Suppressor macrophage (primary cell): ENCODE data around the gene MICAL3.

ENCODE experiments used
- DNase-seq, 4 experiments: peaks; one replicate each; pipeline ENCODE4 v3.0.0-alpha.2; 2020 to 2022

Gene MICAL3

DNA sequence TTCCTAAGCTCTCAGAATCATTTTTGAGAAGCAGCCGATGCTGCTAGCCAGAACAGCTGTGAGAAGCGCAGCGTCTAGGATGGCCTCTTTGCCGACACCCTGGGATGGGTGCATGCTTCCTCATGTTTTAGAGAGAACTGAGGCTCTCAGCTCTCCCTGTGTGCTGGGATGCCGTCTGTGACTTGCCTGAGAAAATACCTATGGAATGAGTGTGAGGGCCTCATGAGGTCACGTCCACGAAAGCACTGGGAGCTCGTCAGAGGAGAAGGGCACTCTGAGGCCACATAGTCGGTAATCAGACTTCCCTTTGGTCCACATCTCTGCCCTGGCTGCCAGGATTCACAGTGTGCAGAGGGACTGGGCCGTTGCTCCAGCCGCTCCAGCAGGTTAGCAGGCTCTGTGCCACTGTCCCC is 54.7 kb downstream of the MICAL3 start:
- no peak for DNase-seq

DNA sequence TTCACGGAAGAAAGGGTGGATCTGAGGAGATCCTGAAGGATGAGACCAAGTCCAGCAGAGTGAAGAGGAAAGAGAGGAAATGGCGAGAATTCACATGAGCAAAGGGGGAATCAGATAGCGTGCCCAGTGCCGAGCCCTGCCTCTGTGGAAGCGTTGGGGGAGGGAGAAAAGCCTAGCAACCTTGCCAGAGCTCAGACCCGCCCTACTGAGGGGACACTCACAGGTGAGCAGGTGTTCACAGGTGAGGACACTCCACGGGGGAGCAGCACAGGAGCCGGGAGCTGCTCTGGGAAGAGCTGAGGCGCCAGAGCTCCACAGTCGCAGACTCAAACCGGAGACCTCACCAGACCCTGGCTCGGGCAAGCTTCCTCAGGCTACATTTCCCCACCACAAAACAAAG is 56.2 kb downstream of the MICAL3 start:
- DNase-seq, result no peak

DNA sequence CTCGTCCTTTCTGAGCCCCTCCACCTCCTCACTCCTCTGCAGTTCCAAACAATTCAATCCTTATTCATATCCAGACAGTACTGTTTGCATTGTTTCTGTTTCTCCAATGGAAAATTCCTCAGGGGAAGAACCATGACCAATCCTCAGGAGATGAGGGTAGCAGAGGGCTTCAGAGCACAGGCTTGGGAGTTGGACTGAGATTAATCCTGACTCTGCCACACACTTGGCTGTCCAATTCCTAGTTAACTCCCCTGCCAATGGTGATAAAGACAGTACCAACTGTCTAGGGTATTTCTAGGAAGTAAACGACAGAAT is 58.0 kb downstream of the MICAL3 start:
- DNase-seq, result no peak

DNA sequence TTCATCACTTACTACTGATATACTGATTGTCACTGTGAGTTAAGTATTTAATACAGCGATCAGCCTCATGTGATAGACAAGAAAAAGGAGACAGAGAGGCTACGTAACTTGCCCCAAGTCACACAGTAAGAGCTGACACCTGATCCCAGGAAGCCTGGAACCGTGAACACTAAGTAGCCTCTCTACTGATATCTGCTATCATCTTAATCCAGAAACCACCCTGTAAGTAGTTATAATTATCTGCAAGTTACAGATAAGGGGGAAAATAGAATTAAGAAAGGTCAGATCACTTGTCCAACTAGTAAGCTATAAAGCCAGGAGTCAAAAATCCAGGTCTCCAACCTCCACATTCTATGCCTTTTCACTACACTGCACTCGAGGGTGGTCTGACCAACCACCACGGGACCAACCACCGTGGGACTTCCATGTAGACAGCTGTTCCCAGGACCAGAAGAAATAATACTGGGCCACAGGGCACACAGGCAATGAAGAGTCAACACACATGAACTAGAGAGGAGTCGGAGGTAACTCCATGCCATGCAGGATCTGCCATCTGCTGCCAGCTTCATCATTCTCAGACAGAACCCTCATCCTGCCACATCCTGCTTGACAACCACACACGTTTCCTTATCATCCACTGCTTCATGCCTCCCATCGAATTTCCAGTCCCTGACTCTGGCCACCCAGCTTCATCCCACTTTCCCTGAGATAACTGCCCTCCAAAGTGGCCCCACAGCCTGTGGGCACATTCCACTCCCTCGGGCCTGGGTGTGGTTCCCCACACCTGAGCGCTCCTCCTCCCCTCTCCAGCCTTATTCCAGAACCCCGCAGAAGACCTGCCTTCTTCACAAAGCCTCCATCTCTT is 58.6 kb downstream of the MICAL3 start:
- no peak for DNase-seq

DNA sequence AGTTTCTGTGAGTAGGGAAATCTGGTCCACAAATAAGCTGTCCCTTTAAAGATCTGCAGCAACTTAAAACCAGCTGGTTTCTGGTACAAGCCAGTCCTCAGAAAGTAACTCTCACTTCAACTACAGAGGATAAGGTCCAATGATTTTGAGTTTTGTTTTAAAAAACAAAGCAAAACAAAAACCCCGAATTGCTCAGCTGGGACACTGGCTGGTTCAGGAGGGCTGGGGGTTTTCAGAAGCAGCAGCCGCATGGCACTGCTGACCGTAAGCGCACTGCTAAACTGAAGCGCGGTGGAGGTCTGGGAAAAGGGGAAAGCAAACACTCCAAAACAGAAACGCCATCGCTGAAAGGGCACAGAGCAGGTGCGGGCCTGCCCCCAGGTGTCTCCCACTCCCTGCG is 59.7 kb downstream of the MICAL3 start:
- DNase-seq, result no peak

DNA sequence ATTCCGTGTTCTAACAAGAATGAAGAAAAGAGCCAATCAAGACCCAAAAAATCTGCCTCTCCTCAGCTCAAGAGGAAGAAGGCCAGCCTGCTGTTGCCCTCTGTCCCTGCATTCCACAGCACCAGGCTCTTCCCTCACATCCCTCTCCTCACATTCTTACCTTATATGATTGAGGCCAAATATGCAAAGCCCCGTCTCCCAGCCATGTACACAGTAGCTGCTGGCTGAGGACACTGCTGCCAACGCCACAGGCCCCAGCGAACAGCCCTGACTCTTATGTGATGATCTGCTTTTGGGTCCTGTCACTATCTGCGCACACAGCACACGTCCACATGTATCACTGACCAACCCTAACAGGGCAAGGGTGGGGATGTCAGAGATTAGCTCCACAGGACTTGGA is 60.2 kb downstream of the MICAL3 start:
- no peak for DNase-seq

DNA sequence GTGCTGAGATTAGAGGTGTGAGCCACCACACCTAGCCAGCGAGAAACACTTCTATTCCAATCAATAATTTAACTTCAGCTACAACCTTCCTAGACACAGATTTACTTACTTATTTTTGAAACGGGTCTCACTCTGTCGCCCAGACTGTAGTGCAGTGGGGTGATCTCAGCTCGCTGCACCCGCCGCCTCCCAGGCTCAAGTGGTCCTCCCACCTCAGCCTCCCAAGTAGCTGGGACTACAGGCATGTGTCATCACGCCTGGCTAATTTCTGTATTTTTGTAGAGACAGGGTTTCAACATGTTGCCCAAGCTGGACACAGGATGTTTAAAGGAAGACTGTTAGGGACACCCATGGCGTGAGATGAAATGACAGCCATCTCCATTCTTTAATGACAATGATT is 61.3 kb downstream of the MICAL3 start:
- no peak for DNase-seq

DNA sequence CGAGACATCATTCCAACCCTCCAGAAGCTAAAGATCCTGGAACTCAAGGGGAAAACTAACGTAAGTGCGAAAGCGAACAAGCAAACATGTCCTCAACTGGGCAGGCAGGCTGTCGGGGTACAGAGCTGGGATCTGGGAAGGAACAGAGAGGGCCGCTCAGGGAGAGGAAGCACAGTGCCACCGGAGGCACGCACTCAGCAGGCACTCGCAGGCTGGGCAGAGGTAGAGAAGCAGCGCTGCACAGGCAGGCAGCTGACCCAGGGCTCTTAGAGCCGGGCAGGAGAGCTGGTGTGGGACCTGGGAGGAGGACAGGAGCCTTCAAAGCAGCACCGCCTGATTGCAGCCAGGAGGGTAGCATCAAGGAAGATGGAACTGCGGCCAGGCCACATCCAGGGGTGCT is 62.2 kb downstream of the MICAL3 start:
- no peak for DNase-seq

DNA sequence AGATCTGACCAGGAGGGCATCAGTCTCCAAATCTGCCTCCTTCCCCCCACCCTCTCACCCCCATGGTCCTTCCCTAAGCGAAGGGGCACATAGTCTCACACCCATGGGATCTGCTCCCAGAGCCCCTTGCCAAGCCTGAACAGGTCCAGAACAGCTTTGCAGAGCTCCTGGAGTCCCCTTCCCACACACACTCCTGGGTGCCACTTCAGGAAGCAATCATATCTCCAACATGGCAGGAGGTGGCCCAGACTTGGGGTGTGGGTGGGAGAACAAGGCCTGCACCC is 63.0 kb downstream of the MICAL3 start:
- DNase-seq, result no peak

DNA sequence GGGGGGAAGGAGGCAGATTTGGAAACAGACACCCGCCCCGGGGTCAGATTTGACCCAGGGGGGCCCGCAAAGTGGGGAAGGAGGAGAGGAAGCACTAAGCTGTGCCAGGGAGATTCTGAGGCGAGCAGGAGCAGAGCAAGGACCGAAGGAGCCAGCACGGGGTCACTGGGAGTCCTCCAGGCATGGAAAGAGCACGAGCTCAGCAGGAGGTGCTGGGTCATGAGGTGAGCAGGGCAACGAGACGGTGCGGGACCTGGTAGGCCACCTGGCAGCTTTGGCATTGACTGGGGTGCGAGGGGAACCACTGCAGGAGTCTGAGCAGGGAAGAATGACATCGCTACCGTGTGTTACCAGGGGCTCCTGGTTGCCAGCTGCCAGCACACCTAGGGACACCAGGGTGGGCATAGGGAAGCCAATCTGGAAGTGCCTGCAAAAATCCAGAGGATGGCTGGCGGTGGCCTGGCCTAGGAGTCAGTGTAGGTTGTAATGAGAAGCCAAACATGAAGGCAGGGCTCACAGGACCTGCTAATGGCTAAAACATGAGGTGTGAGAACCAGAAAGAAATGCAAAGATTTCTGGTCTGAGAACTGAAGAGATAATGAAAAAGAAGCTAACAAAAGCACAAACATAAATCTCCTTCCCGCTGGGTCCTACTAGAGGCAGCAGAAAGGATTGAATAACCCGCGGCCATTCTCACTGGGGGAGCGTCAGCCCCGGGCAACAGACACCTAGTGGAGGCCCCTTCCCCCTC is 63.5 kb downstream of the MICAL3 start:
- no peak for DNase-seq

DNA sequence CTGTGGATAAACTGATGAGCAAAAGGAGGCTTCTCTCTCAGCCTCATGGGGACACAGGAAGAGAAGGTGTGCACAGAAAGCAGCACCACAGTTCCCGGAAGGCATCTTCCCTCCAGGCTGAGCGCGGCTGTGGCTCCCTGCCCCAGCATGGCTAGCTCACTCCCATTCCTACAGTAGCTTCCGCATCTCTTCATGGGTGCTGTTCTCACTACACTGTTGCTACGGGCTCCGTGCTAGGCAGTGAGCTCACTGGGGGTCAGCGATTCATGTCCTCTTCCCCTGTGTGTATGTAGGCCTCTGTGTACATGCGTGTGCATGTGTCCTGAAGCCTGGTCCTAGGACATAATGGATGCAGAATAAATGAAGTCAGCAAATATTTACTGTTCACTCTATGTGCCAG is 64.3 kb downstream of the MICAL3 start:
- DNase-seq, result no peak

DNA sequence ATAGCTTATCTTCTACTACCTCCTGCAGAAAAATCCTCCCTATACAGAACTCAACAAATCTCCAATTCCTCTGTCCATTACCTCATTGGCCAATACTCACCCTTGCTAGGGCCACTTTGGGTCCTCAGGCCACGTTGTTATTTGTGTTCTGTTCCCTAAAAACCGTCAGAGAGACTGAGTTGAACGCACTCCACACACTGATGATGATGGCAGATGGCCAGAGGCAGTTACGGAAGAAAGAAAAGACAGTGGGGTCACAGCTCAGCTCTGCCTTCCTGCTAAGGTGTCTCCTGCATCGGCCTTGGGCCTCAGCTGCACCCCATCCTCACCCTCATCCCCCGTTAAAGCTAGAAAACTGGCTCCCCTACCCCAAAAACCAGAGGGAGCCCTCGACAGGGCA is 66.2 kb downstream of the MICAL3 start:
- DNase-seq, result no peak

DNA sequence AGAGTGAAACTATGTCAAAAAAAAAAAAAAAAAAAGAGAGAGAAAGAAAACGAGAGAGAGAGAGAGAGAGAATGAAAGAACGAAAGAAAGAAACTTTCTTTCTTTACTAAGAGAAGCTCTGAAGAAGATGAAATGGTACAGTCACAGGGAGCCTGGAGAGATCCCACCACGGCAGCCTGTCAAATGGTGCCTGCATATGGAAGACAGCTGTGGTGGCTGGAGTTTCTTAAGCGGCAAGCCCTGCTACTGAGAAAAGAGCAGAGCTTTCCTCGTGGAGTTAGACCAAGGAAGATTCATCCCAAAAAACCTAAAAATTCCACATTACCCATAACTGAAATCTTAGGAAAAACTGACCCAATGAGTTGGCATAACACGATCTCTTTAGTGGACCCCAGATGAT is 66.7 kb downstream of the MICAL3 start:
- no peak for DNase-seq

DNA sequence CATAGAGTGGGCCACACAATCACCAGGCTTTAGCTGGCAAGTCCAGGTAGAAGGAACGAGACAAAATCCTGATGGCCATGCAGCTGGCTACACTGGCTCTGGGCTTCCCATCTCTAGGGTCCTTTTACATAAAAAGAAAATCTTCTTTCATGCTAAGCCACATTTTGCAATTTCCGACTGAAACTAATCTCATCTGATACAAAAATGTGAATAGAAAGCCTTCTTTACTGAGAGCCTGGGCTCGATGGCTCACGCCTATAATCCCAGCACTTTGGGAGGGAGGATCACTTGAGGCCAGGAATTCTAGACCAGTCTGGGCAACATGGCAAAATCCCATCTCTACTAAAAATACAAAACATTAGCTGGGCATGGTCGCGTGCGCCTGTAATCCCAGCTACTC is 67.2 kb downstream of the MICAL3 start:
- DNase-seq, result no peak

DNA sequence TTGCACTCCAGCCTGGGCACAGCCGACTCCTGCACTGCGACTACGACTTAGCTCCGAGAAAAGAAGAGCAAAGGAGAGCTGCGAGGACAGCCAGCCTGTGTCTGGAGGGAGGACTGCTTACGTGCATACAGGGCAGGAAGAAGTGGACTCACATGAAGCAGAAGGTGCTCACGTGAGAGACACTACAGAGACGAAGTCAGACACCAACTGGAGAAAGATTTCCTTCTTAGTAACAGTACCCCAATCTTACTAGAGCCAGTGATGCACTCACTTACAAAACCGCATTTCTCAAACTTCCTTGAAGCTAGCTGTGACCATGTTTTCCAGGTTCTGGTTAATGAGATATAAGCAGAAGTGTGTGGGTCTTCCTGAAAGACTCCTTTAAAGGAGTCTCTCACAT is 67.7 kb downstream of the MICAL3 start:
- peak in 1 of 4 experiments; percentile 8 for DNase-seq

DNA sequence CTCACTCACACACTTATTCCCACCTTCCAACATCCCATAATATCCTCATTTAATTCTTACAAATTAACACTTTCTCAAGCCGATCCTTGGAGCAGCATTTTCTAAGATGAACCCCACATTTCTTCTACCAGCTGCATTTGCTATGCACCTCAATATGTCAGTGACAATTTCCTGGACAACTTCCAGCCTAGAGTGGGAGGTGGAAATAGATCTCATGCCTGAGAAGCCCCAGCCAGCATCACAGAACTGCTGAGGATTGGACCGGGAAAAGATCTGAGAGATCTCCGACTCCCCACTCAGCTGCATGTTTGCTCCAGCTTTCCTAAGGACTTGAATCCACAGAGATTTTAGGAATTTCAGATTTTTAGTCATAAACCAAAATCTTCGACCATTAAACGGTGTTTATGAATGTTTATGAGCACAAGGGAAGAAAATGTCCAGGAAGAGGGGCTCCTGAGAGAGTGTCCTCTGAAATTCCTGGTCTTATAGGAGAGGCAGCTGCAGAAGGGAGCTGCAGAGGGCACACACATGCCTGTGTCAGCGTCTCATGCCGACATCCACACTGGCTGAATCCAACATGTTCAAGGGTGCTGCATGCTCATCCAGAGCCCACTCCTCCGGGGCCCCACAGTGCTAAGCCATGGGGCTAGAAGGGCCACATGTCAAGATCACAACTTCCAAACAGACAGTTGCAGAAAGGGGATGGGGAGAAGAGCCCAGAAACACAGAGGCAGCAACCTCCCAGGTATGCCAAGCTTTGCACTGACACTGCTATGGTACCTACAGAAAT is 68.6 kb downstream of the MICAL3 start:
- no peak for DNase-seq

DNA sequence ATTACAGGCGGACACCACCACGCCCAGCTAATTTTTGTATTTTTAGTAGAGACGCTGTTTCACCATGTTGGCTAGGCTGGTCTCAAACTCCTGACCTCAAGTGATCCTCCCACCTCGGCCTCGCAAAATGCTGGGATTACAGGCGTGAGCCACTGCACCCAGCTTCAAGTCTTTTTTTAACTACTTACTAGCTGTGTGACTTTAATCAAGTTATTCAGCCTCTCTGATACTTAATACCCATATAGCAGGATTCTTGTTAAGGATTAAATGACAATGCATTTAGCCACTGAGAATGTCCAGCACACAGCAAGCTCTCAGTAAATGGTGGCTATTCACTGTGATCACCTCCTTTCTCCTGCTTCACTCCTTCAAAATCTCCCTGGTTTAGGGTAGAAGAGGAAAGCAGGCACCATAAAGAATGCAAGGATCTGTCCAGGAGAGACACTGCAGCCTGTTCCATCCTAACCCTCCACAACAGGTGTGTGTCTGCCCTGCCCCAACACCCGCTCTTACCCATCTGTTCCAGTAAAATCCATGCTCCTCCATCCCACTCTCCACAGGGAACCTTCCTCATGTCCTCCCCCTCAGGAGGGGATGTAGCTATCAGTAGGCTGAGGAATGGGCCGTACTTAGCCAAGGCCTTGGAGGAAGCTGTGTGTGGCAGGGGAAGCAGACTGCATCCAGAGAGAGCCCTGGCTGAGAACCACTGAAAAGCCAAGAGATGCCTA is 69.3 kb downstream of the MICAL3 start:
- DNase-seq, result no peak

DNA sequence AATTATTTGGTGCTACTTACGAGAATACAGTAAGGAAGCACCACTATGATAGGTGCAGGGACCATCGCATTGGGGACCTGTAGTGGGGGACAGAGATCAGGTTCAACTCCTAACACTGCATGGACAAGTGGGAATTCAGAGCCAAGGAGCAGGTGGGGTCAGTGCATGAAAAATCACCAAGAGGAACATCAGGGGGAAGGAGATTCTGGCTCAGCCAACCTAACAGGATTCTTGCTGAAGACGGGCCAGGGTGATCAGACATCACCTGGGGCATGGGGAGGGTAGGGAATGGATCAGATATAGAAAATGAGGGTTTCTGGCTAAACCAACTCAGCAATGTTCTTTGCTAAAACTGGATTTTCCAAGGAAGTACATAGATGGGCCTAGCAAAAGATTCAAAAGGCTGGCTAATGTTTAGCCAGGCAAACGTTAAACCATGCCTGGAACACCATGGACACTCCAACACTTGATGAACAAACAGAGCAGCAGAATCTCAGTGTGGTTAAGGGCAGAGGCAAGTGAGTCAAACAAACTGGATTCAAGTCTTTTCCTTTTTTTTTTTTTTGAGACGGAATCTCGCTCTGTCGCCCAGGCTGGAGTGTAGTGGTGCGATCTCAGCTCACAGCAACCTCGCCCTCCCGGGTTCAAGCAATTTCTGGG is 70.0 kb downstream of the MICAL3 start:
- no peak for DNase-seq

DNA sequence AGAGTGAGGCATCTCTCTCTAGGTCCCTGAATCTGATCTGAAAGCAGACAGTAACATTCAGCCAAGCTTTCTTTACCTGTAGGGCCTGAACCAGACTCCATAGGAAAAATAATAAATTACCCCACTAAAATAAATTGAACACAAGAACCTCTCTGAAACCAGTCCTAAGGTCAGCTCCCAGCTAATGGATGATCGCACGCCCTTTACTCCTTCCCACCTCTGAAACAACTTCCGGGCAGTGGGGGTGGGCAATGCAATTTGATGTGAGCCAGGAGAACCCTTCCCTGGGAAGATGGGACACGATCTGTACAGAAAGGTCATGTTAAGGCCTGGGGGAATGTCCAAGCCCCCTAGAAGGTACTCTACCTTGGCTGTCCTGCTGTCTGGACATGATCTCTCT is 71.2 kb downstream of the MICAL3 start:
- no peak for DNase-seq

DNA sequence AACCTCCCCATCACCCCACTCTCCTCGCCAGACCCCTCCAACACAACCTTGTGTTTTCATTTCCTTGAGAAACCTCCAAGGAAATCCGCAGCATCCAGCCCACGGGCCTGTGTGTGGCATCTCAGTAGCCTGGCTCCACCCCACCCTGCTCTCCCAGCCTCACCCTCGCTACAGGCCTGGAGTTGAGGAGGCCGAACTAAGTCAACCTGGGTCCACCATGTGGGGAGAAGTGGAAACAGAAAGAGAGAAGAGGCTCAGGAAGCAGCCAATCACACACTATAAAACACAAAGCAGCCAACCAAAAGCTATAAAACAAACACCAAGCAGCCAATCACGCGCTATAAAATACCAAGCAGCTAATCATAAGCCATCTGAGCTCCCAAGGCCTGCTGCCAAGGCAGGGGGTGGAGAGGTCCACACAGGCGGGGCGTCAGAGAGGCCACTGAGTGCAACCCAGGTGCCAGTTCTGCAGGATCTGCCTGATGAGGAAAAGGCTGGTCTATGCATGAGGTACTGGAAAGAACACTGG is 72.0 kb downstream of the MICAL3 start:
- no peak for DNase-seq

DNA sequence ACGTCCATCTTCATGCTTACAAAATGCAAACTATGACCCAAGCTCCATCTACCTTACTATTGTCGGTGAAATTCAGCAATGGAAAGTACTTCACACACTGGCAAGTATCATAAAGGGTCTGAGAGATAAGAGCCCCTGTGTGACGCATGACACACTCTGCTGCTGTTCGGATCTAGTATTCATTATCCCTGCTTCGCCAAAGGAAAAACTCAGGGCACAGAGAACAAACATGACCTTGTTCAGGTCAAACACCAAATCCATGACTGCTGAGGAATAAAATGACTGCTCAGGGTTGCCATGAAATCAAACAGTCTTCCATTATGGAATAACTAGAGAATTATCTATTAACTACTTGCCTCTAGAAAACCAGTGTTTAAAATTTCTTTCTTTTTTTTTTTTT is 73.0 kb downstream of the MICAL3 start:
- DNase-seq, result no peak

DNA sequence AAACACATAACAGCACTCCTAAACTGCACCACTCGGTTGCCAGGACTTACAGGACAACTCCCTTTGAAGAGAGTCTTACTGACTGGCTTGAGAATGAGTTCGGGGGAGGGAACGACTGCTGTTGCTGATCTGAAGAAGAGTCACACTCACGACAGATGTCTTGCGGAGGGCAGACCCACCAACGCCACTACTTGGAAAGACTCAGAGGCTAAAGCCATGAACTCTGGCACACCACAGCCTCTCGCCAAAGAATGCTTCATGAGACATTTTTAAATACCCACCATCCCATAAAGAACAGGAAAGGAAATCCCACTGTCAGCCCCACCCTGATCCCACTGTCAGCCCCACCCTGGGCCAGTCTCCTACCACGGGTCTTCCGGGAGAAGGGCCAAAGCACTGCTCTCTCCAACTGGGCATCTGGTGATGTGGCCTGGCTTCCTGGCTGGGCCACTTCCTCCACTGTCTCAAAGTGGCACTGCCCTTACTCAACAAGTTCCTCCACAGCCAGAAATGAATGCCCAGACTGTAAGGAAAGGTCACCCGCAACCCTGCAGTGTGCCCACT is 73.6 kb downstream of the MICAL3 start:
- DNase-seq, result peak; percentile 10 to 35 (median 34)
